ENCODE results near the gene GHRHR.

GRCh38 chr7:31023877-31024276 is 60.1 kb downstream of the GHRHR start:
- TF ChIP-seq CTCF (IDR thresholded peaks at IDR 0.05) = no peak
- no peak for TF ChIP-seq POLR2A (IDR thresholded peaks at IDR 0.05)

All from uterus (tissue), 2 donors.